A673 (cell line): ENCODE data around the gene IFT74. TPM values are rescaled to one million over a fixed set of nuclear protein-coding genes. Genes with fewer than 3 reads are reported as not detected.
A peak's percentile ranks its signal among the peaks of the same experiment; 100 is the strongest.

Source experiments
- BruUV-seq: library from RNA; stranded (reverse); fragments of 400-500 nt; replicated peaks from 2 replicates; lab custom pipeline; 2021; lab: Mats Ljungman, UMichigan
- CTCF ChIA-PET: fragments of 300-600 bp; sonication (Branson Sonifier 250); formaldehyde crosslinking; loops from one replicate; lab custom pipeline; 2022; ENCODE audit warnings: antibody characterized with exemption; lab: Charles Lee
- POLR2A ChIA-PET: fragments of 300-600 bp; sonication (Branson Sonifier 250); formaldehyde crosslinking; loops from one replicate; lab custom pipeline; 2022; ENCODE audit warnings: antibody characterized with exemption; ENCODE audit not compliant: low non-redundant PET; lab: Charles Lee
- DNase-seq: peaks from one replicate; pipeline ENCODE4 v3.0.0-alpha.2; 2015; ENCODE audit warnings: low spot score
- H3K27ac ChIP-seq: fragments of 200-600 bp; sonication (generic); 2 replicates; pipeline ENCODE4 v1.5.1; 2016; ENCODE audit warnings: mixed run types, low read depth, mild to moderate bottlenecking, mixed read lengths, antibody characterized with exemption, low read length; ENCODE audit not compliant: poor library complexity, severe bottlenecking
- H3K27me3 ChIP-seq: fragments of 200-600 bp; sonication (generic); replicated peaks from 2 replicates; pipeline ENCODE4 v1.6.1; 2017; ENCODE audit warnings: mixed run types, low read depth, mild to moderate bottlenecking, mixed read lengths, antibody characterized with exemption, low read length; ENCODE audit not compliant: insufficient read depth, poor library complexity
- H3K36me3 ChIP-seq: fragments of 200-600 bp; sonication (generic); 2 replicates; pipeline ENCODE4 v1.6.1; 2016; ENCODE audit warnings: mixed run types, mild to moderate bottlenecking, mixed read lengths, antibody characterized with exemption, low read length; ENCODE audit not compliant: insufficient read depth, poor library complexity, severe bottlenecking
- H3K4me1 ChIP-seq: fragments of 200-600 bp; sonication (generic); 2 replicates; pipeline ENCODE4 v1.6.1; 2017; ENCODE audit warnings: mixed run types, mild to moderate bottlenecking, mixed read lengths, antibody characterized with exemption, low read length; ENCODE audit not compliant: insufficient read depth, poor library complexity, severe bottlenecking
- H3K4me3 ChIP-seq: fragments of 200-600 bp; sonication (generic); 2 replicates; pipeline ENCODE4 v1.5.1; 2016; ENCODE audit warnings: low read depth, mixed run types, mild to moderate bottlenecking, mixed read lengths, low read length; ENCODE audit not compliant: poor library complexity, severe bottlenecking
- H3K9me3 ChIP-seq: fragments of 200-600 bp; sonication (generic); 2 replicates; pipeline ENCODE4 v1.6.1; 2016; ENCODE audit warnings: mixed run types, low read depth, mild to moderate bottlenecking, mixed read lengths, antibody characterized with exemption, low read length; ENCODE audit not compliant: poor library complexity, severe bottlenecking
- EZH2 ChIP-seq: fragments of 200-600 bp; sonication (generic); IDR thresholded peaks from 2 replicates; pipeline ENCODE4 v1.6.1; 2017; ENCODE audit warnings: borderline replicate concordance, low read depth, mild to moderate bottlenecking, mixed read lengths, antibody characterized with exemption, low read length; ENCODE audit not compliant: poor library complexity, severe bottlenecking
- intact Hi-C: fragments of 100-400 bp; cut with micrococcal nuclease; formaldehyde crosslinking; loops from one replicate; pipeline ENCODE4 v1.10.0; 2022; ENCODE audit not compliant: unreplicated experiment
- total RNA-seq: library from RNA; stranded (reverse); gene quantifications from 2 replicates; pipeline ENCODE4 v1.2.3, GENCODE V29; 2021
- TF ChIP-seq, protein P1 (sequence below): fragments of 300-800, 200-600 bp; sonication (generic); conservative IDR thresholded peaks from 2 replicates; pipeline ENCODE4 v1.5.1; 2017; ENCODE audit warnings: low read depth, mild to moderate bottlenecking, antibody characterized with exemption, low read length, moderate library complexity, mixed read lengths

The IFT74 gene
- total RNA-seq, 1 experiment from 2014 or later, result 9.3 TPM

DNA sequence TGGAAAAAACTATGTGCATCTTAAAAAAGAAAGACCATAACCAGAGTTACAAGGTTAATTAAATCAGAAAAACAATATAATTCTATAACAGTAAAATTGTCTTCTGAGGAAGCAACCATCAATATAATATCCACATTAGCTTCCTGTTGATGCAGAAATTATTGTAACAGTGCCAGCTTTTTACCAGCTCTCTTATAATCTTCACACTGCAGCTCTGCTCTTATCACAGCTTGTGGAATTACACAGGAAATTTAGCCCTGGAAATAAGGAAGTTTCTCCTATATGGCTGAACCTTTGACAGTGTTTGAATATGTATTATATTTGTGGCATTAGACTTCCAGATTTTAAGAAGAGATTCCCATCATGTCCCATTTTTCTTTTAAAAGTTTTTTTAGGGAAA lies 103.7 kb downstream of the IFT74 start:
- H3K4me1 ChIP-seq, result peaks cover 6% of the 10 kb centered on the region
- H3K36me3 ChIP-seq, result no peaks in the 10 kb centered on the region
- peak; percentile 10 for DNase-seq
- BruUV-seq, result no TSS peak
- H3K9me3 ChIP-seq, result no peaks in the 10 kb centered on the region
- H3K4me3 ChIP-seq, result no peak overlapping the region
- H3K27ac ChIP-seq, result no peak overlapping the region
- POLR2A ChIA-PET, result no interaction called here
- CTCF ChIA-PET, result no interaction called here
- no peaks in the 10 kb centered on the region for H3K27me3 ChIP-seq
- intact Hi-C loops, result no loop called here
- TF ChIP-seq, protein P1, sequence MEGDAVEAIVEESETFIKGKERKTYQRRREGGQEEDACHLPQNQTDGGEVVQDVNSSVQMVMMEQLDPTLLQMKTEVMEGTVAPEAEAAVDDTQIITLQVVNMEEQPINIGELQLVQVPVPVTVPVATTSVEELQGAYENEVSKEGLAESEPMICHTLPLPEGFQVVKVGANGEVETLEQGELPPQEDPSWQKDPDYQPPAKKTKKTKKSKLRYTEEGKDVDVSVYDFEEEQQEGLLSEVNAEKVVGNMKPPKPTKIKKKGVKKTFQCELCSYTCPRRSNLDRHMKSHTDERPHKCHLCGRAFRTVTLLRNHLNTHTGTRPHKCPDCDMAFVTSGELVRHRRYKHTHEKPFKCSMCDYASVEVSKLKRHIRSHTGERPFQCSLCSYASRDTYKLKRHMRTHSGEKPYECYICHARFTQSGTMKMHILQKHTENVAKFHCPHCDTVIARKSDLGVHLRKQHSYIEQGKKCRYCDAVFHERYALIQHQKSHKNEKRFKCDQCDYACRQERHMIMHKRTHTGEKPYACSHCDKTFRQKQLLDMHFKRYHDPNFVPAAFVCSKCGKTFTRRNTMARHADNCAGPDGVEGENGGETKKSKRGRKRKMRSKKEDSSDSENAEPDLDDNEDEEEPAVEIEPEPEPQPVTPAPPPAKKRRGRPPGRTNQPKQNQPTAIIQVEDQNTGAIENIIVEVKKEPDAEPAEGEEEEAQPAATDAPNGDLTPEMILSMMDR, result no peak

DNA sequence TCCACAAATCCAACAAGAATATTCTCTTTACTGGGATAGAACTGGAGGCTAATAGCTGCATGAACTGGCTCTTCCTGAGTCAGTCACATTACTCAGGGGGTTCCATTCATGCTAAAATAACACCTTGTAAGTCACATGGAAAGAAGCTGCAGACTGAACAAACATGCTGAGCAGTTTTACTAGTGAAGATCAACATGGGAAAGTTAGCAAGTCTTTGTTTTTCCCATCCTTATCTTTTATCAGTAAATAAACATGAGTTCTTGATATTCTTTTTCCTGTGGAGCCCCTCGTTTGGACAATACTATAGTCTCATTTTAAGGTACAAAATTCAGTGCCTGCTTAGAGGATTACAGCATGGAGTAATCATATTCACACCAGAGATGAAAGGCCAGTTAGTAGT lies 109.1 kb downstream of the IFT74 start:
- no peak for DNase-seq
- no peak overlapping the region for H3K4me3 ChIP-seq
- intact Hi-C loops, result no loop called here
- no peaks in the 10 kb centered on the region for H3K4me1 ChIP-seq
- no peak for TF ChIP-seq EZH2
- TF ChIP-seq, protein P1, result no peak
- CTCF ChIA-PET, result no interaction called here
- BruUV-seq, result no TSS peak
- no peak overlapping the region for H3K27ac ChIP-seq
- H3K9me3 ChIP-seq, result no peaks in the 10 kb centered on the region
- no peaks in the 10 kb centered on the region for H3K36me3 ChIP-seq
- no peaks in the 10 kb centered on the region for H3K27me3 ChIP-seq
- POLR2A ChIA-PET, result no interaction called here

DNA sequence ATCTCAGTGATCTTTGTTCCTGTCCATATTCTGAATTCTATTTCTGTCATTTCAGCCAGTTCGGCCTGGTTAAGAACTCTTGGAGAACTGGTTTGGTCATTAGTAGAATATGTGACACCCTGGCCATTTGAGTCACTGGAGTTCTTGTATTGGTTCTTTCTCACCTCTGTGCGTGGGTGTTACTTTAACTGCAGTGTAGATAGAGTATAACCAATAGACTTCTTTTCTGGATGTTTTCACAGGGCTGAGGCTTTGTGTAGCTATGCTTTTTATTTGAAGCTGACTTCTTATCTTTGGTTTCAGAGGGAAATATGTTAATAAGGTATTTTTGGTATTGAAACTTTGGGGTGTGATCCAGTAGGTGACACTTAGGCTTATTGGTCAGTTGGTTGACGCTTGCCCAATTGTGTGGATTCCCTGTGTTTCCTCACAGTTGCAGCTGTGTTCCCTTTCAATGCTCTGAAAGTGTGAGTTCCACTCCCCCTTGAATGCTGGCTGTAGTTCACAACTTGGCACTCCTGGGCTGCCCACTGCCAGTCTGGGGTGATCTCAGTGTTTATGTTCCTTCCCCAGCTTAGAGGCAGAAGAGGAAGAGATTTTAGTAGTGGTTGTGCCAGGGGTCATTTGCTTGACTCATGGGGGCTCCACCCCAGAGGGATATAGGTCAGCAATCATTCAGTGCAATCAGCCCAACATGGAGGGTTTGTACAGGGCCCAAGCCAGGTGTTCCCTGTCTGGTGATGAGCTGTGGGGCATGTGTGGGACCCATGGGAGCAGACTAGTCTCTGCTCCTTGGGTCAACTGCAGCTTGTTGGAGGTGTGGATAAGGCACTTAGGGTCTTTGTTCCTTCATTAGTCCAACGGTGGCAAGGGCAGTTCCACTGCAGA lies 117.9 kb downstream of the IFT74 start:
- Histone ChIP-seq H3K36me3 (no peaks in the 10 kb centered on the region), H3K27ac (no peak overlapping the region), H3K9me3 (no peaks in the 10 kb centered on the region), H3K4me3 (no peak overlapping the region), H3K27me3 (no peaks in the 10 kb centered on the region), H3K4me1 (no peaks in the 10 kb centered on the region)
- POLR2A ChIA-PET, result no interaction called here
- CTCF ChIA-PET, result no interaction called here
- intact Hi-C loops, result no loop called here
- DNase-seq, result no peak
- TF ChIP-seq EZH2, result no peak
- TF ChIP-seq, protein P1, result no peak
- BruUV-seq, result no TSS peak
